Loucy (cell line): Measurements from ENCODE around the gene ECT2L.

Experiments
- H2AFZ ChIP-seq: fragments of 200-600 bp; sonication (generic); 2 replicates; pipeline ENCODE4 v1.6.0; 2016; ENCODE audit warnings: antibody characterized with exemption, mild to moderate bottlenecking, low read length, moderate library complexity
- H3F3A ChIP-seq: fragments of 200-600 bp; 2 replicates; pipeline ENCODE4 v1.6.0; 2016; ENCODE audit warnings: antibody characterized with exemption, low read depth, mild to moderate bottlenecking
- H3K27me3 ChIP-seq: fragments of 200-600 bp; sonication (generic); 2 replicates; pipeline ENCODE4 v1.6.1; 2014; ENCODE audit warnings: low read length, mild to moderate bottlenecking; ENCODE audit not compliant: insufficient read depth, poor library complexity, severe bottlenecking
- H3K36me3 ChIP-seq: fragments of 200-600 bp; sonication (generic); 2 replicates; pipeline ENCODE4 v1.6.1; 2016; ENCODE audit warnings: low read length; ENCODE audit not compliant: insufficient read depth
- H3K4me1 ChIP-seq: fragments of 200-600 bp; sonication (generic); 2 replicates; pipeline ENCODE4 v1.5.1; 2014; ENCODE audit warnings: low read length, mild to moderate bottlenecking; ENCODE audit not compliant: insufficient read depth, poor library complexity, severe bottlenecking
- H3K4me2 ChIP-seq: fragments of 200-600 bp; sonication (generic); 2 replicates; pipeline ENCODE4 v1.6.0; 2014; ENCODE audit warnings: antibody characterized with exemption, low read length, low read depth, mild to moderate bottlenecking; ENCODE audit not compliant: poor library complexity, severe bottlenecking
- H3K4me3 ChIP-seq: fragments of 200-600 bp; sonication (generic); 2 replicates; pipeline ENCODE4 v1.5.1; 2014; ENCODE audit warnings: low read length, mild to moderate bottlenecking, mixed read lengths; ENCODE audit not compliant: poor library complexity, severe bottlenecking
- H3K79me2 ChIP-seq: fragments of 200-600 bp; sonication (generic); 2 replicates; pipeline ENCODE4 v1.6.1; 2014; ENCODE audit warnings: low read length; ENCODE audit not compliant: insufficient read depth
- H3K9ac ChIP-seq: fragments of 200-600 bp; sonication (generic); 2 replicates; pipeline ENCODE4 v1.6.0; 2014; ENCODE audit warnings: mild to moderate bottlenecking, low read depth, low read length, moderate library complexity; ENCODE audit not compliant: poor library complexity, severe bottlenecking
- H3K9me2 ChIP-seq: fragments of 200-600 bp; sonication (generic); replicated peaks from 2 replicates; pipeline ENCODE4 v1.6.1; 2016; ENCODE audit warnings: low read depth, low read length, mixed read lengths
- H3K9me3 ChIP-seq: fragments of 200-600 bp; sonication (generic); 2 replicates; pipeline ENCODE4 v1.6.1; 2014; ENCODE audit warnings: mild to moderate bottlenecking, antibody characterized with exemption, low read length, low read depth; ENCODE audit not compliant: insufficient read depth
- H4K20me1 ChIP-seq: fragments of 200-600 bp; sonication (generic); 2 replicates; pipeline ENCODE4 v1.6.0; 2014; ENCODE audit warnings: antibody characterized with exemption, low read length, mild to moderate bottlenecking; ENCODE audit not compliant: insufficient read depth, poor library complexity, severe bottlenecking
- EZH2phosphoT487 ChIP-seq: fragments of 200-600 bp; IDR thresholded peaks from 2 replicates; pipeline ENCODE4 v1.6.1; 2018; ENCODE audit warnings: antibody characterized with exemption, mild to moderate bottlenecking, moderate library complexity, borderline replicate concordance
- TF ChIP-seq, protein P1 (sequence below): fragments of 200-600 bp; sonication (generic); conservative IDR thresholded peaks from 2 replicates; pipeline ENCODE4 v1.5.1; 2014; ENCODE audit warnings: mild to moderate bottlenecking, antibody characterized with exemption, low read length

The ECT2L gene

DNA sequence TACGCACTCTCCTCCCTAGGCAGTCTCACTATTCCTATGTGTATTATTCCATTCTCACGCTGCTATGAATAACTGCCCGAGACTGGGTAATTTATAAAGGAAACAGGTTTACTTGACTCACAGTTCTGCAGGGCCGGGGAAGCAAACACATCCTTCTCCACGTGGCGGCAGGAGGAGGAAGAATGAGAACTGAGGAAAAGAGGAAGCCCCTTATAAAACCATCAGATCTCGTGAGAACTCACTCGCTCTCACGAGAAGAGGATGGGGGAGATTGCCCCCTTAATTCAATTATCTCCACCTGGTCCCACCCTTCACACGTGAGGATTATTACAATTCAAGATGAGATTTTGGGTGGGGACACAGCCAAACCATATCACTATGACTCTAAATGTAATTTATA, 61.9 kb downstream of the ECT2L start:
- Histone ChIP-seq H3K9me3 (no peaks in the 10 kb centered on the region), H4K20me1 (no peaks in the 10 kb centered on the region), H3K9me2 (no peaks in the 10 kb centered on the region), H3K4me3 (no peak overlapping the region), H3F3A (no peaks in the 10 kb centered on the region), H2AFZ (no peak overlapping the region), H3K79me2 (no peaks in the 10 kb centered on the region), H3K27me3 (no peaks in the 10 kb centered on the region), H3K4me1 (no peaks in the 10 kb centered on the region), H3K4me2 (no peak overlapping the region), H3K9ac (no peak overlapping the region), H3K36me3 (no peaks in the 10 kb centered on the region)
- TF ChIP-seq EZH2phosphoT487 = no peak
- TF ChIP-seq, protein P1, sequence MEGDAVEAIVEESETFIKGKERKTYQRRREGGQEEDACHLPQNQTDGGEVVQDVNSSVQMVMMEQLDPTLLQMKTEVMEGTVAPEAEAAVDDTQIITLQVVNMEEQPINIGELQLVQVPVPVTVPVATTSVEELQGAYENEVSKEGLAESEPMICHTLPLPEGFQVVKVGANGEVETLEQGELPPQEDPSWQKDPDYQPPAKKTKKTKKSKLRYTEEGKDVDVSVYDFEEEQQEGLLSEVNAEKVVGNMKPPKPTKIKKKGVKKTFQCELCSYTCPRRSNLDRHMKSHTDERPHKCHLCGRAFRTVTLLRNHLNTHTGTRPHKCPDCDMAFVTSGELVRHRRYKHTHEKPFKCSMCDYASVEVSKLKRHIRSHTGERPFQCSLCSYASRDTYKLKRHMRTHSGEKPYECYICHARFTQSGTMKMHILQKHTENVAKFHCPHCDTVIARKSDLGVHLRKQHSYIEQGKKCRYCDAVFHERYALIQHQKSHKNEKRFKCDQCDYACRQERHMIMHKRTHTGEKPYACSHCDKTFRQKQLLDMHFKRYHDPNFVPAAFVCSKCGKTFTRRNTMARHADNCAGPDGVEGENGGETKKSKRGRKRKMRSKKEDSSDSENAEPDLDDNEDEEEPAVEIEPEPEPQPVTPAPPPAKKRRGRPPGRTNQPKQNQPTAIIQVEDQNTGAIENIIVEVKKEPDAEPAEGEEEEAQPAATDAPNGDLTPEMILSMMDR = no peak

DNA sequence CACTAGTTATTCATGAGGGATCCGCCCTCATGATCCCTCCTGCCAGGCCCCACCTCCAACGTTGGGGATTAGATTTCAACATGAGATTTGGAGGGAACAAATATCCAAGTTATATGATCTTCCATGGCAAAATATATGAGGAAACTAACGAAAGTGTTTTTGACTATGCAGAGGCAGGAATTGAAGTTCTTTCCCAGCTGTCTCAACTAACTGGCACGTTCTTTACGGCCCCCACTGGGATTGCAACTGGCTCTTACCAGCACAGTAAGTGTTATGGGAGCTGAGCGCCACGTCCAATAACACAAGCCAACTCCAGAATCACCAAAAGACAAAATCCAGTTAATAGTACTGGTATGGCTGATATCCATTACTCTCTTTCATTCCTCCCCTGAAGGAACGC, 66.6 kb downstream of the ECT2L start:
- H3K9me3 ChIP-seq = no peaks in the 10 kb centered on the region
- no peaks in the 10 kb centered on the region for H4K20me1 ChIP-seq
- no peak overlapping the region for H3K9ac ChIP-seq
- H3K27me3 ChIP-seq = no peaks in the 10 kb centered on the region
- H2AFZ ChIP-seq = no peak overlapping the region
- no peaks in the 10 kb centered on the region for H3K79me2 ChIP-seq
- no peak overlapping the region for H3K4me3 ChIP-seq
- no peaks in the 10 kb centered on the region for H3K36me3 ChIP-seq
- H3K4me1 ChIP-seq = no peaks in the 10 kb centered on the region
- TF ChIP-seq, protein P1 = no peak
- TF ChIP-seq EZH2phosphoT487 = no peak
- no peaks in the 10 kb centered on the region for H3F3A ChIP-seq
- H3K9me2 ChIP-seq = no peaks in the 10 kb centered on the region
- H3K4me2 ChIP-seq = no peak overlapping the region

DNA sequence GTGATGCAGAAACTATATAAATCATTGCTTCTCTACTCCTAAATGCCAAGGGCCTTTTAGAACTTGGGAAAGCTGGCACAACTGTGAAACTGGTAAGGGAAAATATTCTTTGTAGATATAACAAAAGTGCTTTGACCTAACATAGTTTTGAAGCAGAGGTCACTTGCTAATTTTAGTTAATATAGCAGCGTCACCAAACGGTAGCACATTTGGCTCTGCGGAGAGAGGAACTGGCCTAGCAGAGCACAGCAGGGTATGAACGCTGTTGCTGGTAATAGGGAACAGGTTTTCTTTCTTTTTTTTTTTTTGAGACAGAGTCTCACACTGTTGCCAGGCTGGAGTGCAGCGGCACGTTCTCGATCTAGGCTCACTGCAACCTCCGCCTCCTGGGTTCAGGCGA, 67.4 kb downstream of the ECT2L start:
- no peak overlapping the region for H3K9ac ChIP-seq
- H2AFZ ChIP-seq = no peak overlapping the region

More for the DNA sequence above, 67.4 kb downstream of the ECT2L start:
- no peaks in the 10 kb centered on the region for H3K4me1 ChIP-seq
- no peaks in the 10 kb centered on the region for H4K20me1 ChIP-seq
- TF ChIP-seq, protein P1 = no peak
- TF ChIP-seq EZH2phosphoT487 = no peak
- H3K9me3 ChIP-seq = no peaks in the 10 kb centered on the region
- no peak overlapping the region for H3K4me2 ChIP-seq
- H3F3A ChIP-seq = no peaks in the 10 kb centered on the region
- no peaks in the 10 kb centered on the region for H3K9me2 ChIP-seq
- no peaks in the 10 kb centered on the region for H3K79me2 ChIP-seq
- no peaks in the 10 kb centered on the region for H3K27me3 ChIP-seq
- H3K36me3 ChIP-seq = no peaks in the 10 kb centered on the region
- H3K4me3 ChIP-seq = no peak overlapping the region
